Testis (tissue), 3 donors: ENCODE results near the gene INTS11. TPM values are rescaled to one million over a fixed set of nuclear protein-coding genes. Genes with fewer than 3 reads are reported as not detected.

Experiments
- DNase-seq: peaks from one replicate; pipeline ENCODE4 v3.0.0-alpha.2; 2019
- H3K27ac ChIP-seq, 2 donors: fragments of 200-600 bp; sonication (generic); one replicate each; pipeline ENCODE4 v1.5.1; 2019
- H3K27me3 ChIP-seq: fragments of 200-600 bp; sonication (generic); one replicate; pipeline ENCODE4 v1.5.1; 2019
- H3K36me3 ChIP-seq: fragments of 200-600 bp; sonication (generic); one replicate; pipeline ENCODE4 v1.5.1; 2017; ENCODE audit warnings: low read depth; ENCODE audit errors: missing control alignments
- H3K4me1 ChIP-seq: fragments of 200-600 bp; sonication (generic); one replicate; pipeline ENCODE4 v1.5.1; 2019
- H3K4me3 ChIP-seq, 2 donors: fragments of 200-600 bp; sonication (generic); one replicate each; pipeline ENCODE4 v1.5.1; 2017 to 2019
- H3K9me3 ChIP-seq: fragments of 200-600 bp; sonication (generic); one replicate; pipeline ENCODE4 v1.5.1; 2017
- CTCF ChIP-seq, 3 experiments: fragments of 450-650 bp in 2 of 3; fragments of 200-600 bp in 1 of 3; sonication (generic) in 1 of 3; IDR thresholded peaks; one replicate each; pipeline ENCODE4 v1.5.1; 2016 to 2019; ENCODE audit warnings: antibody characterized with exemption in 3 of 3, mild to moderate bottlenecking in 2 of 3, moderate library complexity in 1 of 3
- POLR2A ChIP-seq: fragments of 450-650 bp; IDR thresholded peaks from one replicate; pipeline ENCODE4 v1.6.1; 2017; ENCODE audit warnings: antibody characterized with exemption, mild to moderate bottlenecking, moderate library complexity
- WGBS, 2 donors: methylation state at CpG; one replicate each; pipeline ENCODE4 v1.1.5; 2018; 5-methylcytosine and 5-hydroxymethylcytosine counted together
- intact Hi-C: fragments of 100-400 bp; cut with DNase I; formaldehyde crosslinking; loops from one replicate; pipeline ENCODE4 v1.15.1; 2023; ENCODE audit warnings: low total_unique reads
- polyA plus RNA-seq: library from polyadenylated mRNA; stranded (reverse); fragments of 350-450 nt; fragmentation: Illumina TruSeq; extraction: RNeasy Lipid Tissue Mini Kit (QIAGEN cat#74804); gene quantifications from one replicate; pipeline ENCODE4 v1.2.3, GENCODE V29; 2014; ENCODE audit warnings: low read depth, low replicate concordance; ENCODE audit not compliant: insufficient read depth
- total RNA-seq, 2 donors: library from RNA; depleted of rRNA; stranded (reverse); fragments of >200 nt; gene quantifications; one replicate each; pipeline ENCODE4 v1.2.3, GENCODE V29; 2016

INTS11 gene
- total and polyA plus RNA-seq, 3 donors from 2014 or later: 213 to 232 (median 220) TPM

- Histone ChIP-seq H3K4me1 (peaks cover 14% of the 10 kb centered on the region), H3K9me3 (no peaks in the 10 kb centered on the region), H3K4me3 (no peak overlapping the region), H3K27me3 (no peaks in the 10 kb centered on the region), H3K36me3 (no peaks in the 10 kb centered on the region), H3K27ac (no peak overlapping the region)
- intact Hi-C loops: no loop called here
- 76% methylated on average over 33 of the region's 37 CpGs; no CpG with 5 or more reads in 1 of the 2 donors for WGBS, 2 donors
- no peak for DNase-seq
- TF ChIP-seq CTCF (IDR thresholded peaks at IDR 0.05): no peak
- no peak for TF ChIP-seq POLR2A
Observed at GRCh38 chr1:1285611-1286311, 38.7 kb downstream of the INTS11 start.

DNA sequence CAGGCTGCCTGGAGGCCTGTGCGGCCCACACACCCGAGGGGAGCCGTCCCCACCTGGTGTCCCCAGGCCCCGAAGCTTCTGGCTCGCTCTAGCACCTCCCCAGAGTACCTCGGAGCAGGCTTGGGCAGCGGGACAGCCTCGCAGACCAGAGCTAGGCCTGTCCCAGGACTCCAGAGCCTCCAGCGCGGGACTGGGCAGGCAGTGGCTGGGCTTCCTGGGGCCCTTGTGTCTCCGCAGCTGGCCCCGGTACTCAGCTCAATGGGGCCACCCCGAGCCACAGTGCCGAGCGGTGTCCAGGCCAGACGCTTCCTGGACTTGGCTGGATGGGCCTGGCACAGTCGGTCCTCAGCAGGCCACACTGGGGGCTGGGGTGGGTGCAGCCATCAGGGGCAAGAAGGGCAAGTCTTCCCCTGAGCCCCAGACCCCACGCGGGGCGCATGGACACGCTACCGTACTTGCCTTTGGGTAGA is 39.3 kb downstream of the INTS11 start:
- TF ChIP-seq POLR2A: no peak
- TF ChIP-seq CTCF (IDR thresholded peaks at IDR 0.05): no peak
- no peaks in the 10 kb centered on the region for H3K27me3 ChIP-seq
- no peak overlapping the region for H3K27ac ChIP-seq
- no peak for DNase-seq
- 93 to 94% methylated on average over 10 to 22 of the region's 22 CpGs for WGBS, 2 donors
- peaks cover 11% of the 10 kb centered on the region for H3K4me1 ChIP-seq
- intact Hi-C loops: no loop called here
- no peak overlapping the region for H3K4me3 ChIP-seq
- H3K9me3 ChIP-seq: no peaks in the 10 kb centered on the region
- no peaks in the 10 kb centered on the region for H3K36me3 ChIP-seq

DNA sequence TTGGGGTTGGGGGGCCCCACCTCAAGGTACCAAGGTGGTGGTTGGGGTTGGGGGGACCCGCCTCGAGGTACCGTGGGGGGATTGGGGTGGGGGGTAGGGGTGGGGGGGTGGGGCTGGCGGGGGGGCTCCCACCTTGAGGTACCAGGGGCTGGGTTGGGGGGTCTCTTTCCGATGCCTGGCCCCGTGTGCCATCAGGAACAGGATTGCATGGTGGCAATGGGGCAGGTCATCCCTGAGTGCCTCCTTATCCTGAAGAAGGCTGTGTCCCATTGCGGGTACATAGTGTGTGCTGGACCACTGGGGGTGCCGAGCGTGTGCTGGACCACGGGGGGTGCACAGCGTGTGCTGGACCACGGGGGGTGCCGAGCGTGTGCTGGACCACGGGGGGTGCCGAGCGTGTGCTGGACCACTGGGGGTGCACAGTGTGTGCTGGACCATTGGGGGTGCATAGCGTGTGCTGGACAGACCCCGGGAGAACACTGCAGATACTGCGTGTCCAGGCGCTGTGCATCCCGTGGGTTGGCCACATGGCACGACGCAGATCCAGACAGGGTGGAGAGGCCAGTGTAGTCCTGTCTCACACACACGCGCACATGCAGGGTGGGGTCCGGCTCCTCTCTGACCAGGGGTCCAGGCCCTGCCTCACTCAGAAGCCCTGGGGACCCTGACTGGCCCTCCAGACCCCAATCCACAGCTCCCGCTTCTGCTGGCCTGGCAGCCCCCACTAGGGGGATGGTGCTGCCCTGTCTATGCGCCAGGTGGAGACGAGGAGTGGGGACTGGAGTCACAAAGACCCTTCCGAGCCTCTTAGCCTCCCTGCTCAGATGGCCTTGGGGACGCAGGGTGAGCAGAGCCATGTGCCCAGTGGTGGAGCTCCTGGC is 40.0 kb downstream of the INTS11 start:
- intact Hi-C loops: no loop called here
- H3K9me3 ChIP-seq: no peaks in the 10 kb centered on the region
- no peak overlapping the region for H3K27ac ChIP-seq
- no peak for DNase-seq
- H3K27me3 ChIP-seq: no peaks in the 10 kb centered on the region
- 81 to 86% methylated on average over 12 to 28 of the region's 32 CpGs for WGBS, 2 donors
- H3K4me1 ChIP-seq: peaks cover 11% of the 10 kb centered on the region
- H3K4me3 ChIP-seq: no peak overlapping the region
- TF ChIP-seq CTCF (IDR thresholded peaks at IDR 0.05): no peak
- TF ChIP-seq POLR2A: no peak
- H3K36me3 ChIP-seq: no peaks in the 10 kb centered on the region

GRCh38 chr1:1283821-1284220 is 40.6 kb downstream of the INTS11 start:
- Histone ChIP-seq H3K4me3 (no peak overlapping the region), H3K27ac (no peak overlapping the region), H3K27me3 (no peaks in the 10 kb centered on the region), H3K4me1 (peaks cover 11% of the 10 kb centered on the region), H3K9me3 (no peaks in the 10 kb centered on the region), H3K36me3 (no peaks in the 10 kb centered on the region)
- WGBS, 2 donors: 37% methylated on average over 4 of the region's 9 CpGs; no CpG with 5 or more reads in 1 of the 2 donors
- intact Hi-C loops: no loop called here
- DNase-seq: no peak
- TF ChIP-seq CTCF (IDR thresholded peaks at IDR 0.05) (no peak), POLR2A (no peak)
